NCI-H2081 treated with DMSO at 0.1 percent for 48 hours (cell line): ENCODE data around the gene STX5.
"Not testable (repeated sequence)": the region's sequence is repeated elsewhere in the genome, so short reads cannot be mapped to it uniquely, and the experiment has no call there.

Source experiments
- DNase-seq: peaks from one replicate; lab custom pipeline; 2025; lab: John Stamatoyannopoulos, UW

STX5 gene

DNA sequence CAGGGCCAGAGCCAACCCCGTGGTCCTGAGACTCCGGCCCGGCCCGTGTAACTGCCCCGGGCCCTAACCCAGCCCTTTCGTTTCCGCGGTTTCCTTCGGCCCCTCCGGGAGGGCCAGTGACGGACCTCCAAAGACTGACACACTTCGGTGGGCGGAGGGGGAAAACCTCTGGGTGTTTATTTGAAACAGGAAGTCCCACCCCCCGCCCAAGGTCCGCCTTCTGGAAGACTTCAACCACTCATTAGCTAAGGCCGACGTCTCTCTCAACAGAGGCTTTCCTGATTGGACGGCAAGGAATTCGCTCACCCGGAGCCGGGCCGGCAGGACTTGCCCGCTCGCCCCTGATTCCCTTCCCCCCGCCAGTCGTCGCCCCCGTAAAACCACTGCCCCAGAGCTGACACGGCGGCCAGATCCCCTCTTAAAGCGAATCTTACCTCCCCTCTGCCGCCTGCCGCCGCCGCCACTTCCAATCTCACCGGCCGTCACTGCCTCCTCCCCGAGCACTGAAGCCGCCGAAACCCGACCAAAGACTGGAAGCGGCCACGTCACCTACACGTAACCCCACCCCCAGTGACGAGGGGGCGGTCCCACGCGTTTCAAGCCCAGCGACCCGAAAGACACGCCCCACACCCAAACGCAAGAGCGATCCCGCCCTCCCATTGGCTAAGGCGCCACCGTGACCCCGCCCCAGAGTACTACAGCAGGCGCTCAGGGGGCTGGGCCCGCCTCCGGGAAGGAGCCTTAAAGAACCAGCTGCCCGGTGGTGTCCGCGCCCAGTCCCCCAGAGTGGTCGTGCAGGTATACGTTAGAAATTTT is at the start of gene STX5:
STX5 (minus strand) TSS at position 532 of the 816 bp plus-strand sequence. CDS start 808 bp downstream, outside the sequence.
- peak; percentile 84 for DNase-seq

DNA sequence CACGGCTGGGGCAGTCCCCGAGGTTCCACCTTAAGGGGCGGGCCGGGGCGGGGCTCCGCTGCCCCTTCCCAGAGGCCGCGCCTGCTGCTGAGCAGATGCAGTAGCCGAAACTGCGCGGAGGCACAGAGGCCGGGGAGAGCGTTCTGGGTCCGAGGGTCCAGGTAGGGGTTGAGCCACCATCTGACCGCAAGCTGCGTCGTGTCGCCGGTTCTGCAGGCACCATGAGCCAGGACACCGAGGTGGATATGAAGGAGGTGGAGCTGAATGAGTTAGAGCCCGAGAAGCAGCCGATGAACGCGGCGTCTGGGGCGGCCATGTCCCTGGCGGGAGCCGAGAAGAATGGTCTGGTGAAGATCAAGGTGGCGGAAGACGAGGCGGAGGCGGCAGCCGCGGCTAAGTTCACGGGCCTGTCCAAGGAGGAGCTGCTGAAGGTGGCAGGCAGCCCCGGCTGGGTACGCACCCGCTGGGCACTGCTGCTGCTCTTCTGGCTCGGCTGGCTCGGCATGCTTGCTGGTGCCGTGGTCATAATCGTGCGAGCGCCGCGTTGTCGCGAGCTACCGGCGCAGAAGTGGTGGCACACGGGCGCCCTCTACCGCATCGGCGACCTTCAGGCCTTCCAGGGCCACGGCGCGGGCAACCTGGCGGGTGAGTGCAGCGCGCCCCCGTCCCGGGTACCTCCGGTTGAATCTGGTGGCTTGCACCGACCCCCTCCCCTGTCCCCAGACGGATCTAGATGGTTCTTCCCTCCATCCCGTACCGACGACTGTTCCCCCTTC is 49.1 kb upstream of the STX5 start, which contains the start of gene SLC3A2:
SLC3A2 (plus strand) TSS at position 94 of the 776 bp plus-strand sequence; CDS start at position 222, 128 bp downstream.
- DNase-seq, result peak; percentile 49

GRCh38 chr11:62880231-62880802 is 48.5 kb upstream of the STX5 start:
- no peak for DNase-seq

DNA sequence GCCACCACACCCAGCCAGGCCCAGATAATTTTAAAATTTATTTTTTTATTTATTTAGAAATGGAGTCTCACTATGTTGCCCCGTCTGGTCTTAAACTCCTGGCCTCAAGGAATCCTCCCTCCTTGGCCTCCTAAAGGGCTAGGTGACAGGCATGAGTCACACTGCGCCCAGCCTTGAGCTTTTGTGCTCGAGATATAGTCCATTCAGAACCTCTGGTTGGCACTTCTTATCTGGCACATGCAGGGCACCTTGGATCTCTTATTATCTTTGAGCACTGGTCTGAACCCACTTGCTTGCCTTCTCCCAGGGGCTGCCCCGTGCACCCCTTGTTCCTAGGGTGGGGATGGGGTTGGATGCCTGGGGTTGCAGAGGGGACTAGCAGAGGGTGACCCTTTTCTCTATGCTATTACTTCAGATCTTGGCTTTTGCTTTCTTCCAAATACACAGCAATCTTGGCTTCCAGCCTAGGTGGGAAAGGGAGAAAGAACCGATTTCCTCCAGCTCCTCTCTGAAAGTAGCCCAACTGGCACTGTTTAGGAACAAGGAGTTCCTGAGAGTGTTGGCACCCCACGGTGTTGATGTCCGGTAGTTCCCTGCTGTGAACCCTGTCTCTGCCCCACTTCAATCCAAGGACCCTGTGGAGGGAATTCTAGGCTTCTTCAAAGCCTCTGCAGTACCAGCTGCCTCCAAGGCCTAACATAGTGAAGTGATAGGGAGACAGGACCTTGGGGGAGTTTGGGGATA is 47.6 kb upstream of the STX5 start:
- no peak for DNase-seq

DNA sequence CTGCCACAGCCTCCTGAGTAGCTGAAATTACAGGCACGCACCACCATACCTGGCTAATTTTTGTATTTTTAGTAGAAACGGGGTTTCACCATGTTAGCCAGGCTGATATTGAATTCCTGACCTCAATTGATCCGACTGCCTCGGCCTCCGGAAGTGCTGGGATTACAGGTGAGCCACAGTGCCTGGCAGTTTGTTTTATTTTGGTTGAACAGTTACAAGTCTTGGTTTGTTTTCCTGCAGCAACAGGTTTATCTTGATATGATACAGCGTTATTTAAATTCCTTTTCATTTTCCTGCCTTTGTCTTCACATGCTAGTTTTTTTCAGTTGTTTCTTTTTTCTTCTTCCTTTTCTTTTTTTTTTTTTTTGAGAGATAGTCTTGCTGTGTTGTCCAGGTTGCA is 44.9 kb upstream of the STX5 start:
- DNase-seq, result no peak

DNA sequence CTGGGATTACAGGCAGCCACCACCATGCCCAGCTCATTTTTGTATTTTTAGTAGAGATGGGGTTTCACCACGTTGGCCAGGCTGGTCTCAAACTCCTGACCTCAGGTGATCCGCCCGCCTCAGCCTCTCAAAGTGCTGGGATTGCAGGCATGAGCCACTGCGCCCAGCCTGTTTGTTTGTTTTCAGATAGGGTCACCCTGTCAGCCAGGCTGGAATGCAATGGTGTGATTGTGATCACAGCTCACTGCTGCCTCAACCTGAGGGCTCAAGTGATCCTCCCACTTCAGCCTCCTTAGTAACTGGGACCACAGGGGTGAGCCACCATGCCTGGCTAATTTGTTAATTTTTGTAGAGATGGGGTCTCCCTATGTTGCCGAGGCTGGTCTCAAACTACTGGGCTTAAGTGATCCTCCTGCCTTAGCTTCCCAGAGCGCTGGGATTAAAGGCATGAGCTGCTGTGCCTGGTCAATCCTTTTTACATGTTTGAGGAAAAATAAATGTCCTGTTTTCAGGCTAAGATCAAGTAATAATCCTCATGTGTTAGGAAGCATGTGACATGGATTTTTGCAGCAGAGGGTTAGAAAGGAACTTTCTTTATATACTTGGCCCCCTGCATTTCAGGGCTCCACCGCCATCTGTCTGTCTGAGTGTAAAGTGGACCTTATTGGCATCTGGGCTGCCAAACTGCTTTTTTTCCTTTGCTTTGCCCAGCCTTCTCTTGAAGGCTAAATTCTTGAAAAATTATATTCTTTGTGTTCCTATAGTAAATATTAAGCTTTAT is 44.0 kb upstream of the STX5 start:
- no peak for DNase-seq

GRCh38 chr11:62874851-62875250 is 43.0 kb upstream of the STX5 start:
- DNase-seq, result no peak

GRCh38 chr11:62865635-62866034 is 33.8 kb upstream of the STX5 start:
- DNase-seq, result no peak

GRCh38 chr11:62863687-62864335 is 32.0 kb upstream of the STX5 start:
- DNase-seq, result no peak

- not testable (repeated sequence) for DNase-seq
Observed at GRCh38 chr11:62861564-62862192, 29.8 kb upstream of the STX5 start.

- no peak for DNase-seq
Observed at GRCh38 chr11:62860835-62861563, 29.1 kb upstream of the STX5 start.

DNA sequence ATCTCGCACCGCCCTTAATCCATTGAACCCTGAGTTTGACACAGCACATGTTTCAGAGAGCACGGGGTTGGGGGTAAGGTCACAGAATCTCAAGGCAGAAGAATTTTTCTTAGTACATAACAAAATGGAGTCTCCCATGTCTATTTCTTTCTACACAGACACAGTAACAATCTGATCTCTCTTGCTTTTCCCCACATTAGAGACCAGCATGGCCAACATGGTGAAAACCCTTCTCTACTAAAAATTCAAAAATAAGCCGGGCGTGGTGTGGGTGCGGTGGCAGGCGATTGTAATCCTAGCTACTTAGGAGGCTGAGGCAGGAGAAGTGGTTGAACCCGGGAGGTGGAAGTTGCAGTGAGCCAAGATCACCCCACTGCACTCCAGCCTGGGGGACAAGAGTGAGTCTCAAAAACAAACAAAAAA is 27.4 kb upstream of the STX5 start:
- DNase-seq, result not testable (repeated sequence)

GRCh38 chr11:62858201-62858600 is 26.4 kb upstream of the STX5 start:
- DNase-seq, result no peak

- no peak for DNase-seq
Observed at GRCh38 chr11:62857541-62857982, 25.7 kb upstream of the STX5 start.

DNA sequence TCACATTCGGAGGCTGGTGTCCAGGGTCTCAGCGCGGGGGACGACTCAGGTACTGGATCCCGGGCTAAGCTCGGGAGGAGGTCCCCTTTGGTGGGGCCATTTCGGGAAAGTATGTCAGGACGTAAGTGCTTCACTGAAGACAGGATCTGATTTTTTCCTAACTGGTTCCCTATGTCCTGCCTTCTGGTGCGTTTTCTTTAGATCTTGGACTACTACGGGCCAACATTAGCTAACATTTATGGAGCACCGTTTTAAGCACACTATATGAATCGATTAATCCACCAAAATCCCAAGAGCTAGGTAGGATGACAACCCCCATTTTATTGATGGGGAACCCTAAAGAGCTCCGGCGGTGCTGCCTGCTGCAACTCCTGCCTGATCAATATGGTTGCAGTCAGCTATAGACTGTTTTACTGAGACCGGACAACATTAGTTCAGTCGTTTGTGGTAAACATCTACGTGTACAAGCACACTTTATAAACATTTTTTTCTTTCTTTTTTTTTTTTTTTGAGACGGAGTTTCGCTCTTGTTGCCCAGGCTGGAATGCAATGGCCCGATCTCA is 24.6 kb upstream of the STX5 start:
- DNase-seq, result no peak

DNA sequence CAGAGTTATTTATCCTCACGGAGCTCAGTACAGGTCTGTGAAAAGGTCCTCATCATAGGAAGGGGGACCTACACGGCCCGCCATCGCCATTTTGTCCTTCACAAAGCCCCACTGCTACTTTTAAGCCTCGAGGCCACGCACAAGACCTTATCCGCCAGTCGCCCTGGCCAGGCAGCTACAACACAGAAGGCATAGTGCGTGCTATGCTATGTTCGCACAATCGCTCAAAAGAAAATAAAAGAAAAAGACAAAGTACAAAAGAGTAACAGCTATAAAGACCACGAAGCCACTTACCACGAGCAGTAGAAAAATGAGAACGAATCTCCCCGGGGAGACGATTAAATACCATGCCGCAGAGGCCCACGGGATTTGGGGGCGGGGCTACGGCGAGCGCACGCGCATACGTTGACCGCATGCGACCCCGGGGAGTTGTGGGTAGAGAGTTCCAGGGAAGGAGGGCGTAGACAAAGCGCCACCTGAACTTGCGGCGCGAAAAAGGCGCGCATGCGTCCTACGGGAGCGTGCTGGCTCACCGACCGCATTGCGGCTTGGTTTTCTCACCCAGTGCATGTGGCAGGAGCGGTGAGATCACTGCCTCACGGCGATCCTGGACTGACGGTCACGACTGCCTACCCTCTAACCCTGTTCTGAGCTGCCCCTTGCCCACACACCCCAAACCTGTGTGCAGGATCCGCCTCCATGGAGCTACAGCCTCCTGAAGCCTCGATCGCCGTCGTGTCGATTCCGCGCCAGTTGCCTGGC is 23.9 kb upstream of the STX5 start:
- DNase-seq, result peak; percentile 91

- DNase-seq, result no peak
Observed at GRCh38 chr11:62854825-62855570, 23.1 kb upstream of the STX5 start.
